Fibroblast of gingiva (primary cell): ENCODE data around the gene ONECUT1.

Experiments
- DNase-seq: peaks from one replicate; pipeline ENCODE4 v3.0.0-alpha.2; 2011; ENCODE audit warnings: low read depth

The ONECUT1 gene

DNA sequence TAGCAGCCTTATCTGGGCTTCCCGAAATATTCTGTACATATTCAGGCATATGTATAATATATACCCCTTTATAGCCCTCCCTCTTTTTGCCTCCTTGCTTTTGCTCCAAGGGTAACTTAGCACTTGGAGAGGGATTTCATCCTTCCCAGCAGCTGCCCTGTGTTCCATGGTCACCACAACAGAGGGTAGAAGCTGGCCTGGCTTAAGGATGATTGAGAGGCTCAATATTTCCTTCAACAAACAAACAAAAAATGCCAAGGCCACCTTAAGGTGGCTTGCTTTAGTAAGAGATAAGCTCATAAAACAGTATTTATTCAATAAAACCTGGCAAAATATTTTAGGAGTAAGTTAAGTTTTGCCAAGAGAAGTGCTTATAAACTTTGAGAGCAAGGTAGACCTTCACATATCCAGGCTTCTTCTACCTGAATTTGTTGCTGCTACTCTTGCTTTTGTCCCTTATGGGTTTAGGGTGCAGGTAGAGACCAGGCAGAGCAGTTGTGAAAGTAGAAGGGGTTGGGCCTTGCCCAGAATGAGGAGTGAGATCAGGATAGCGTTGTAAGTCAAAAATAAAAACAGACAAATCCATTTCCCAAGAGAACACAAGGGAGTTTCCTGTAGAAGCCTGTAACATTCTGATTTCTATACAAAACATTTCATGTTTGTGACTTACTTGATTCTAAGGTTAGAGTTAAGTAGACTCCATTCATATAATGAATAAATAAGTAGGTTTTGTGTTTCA lies 58.2 kb downstream of the ONECUT1 start:
- DNase-seq: peak; percentile 17

- peak; percentile 40 for DNase-seq
Measured at GRCh38 chr15:52731004-52731403, 59.1 kb downstream of the ONECUT1 start.

GRCh38 chr15:52730594-52730993 lies 59.5 kb downstream of the ONECUT1 start:
- no peak for DNase-seq

- DNase-seq: peak; percentile 83
Measured at GRCh38 chr15:52730173-52730572, 60.0 kb downstream of the ONECUT1 start.

DNA sequence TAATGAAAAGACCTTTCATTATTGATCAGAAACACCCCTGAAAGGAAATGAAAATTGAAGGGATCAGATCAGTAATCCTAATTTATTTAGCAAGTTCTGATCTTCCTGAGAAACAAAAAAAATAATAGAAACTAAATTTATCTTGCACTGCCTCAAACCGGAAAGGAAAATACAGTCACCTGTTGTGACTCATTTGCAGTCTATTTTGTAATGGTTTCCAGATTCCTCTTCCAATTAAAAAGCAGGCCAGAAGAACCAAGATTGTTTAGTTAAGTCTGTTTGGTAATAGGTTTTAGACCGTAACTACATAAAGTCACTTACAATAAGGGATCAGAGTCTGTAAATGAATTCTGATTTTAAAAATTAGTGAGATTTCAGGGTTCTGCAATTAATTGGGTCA lies 61.2 kb downstream of the ONECUT1 start:
- DNase-seq: peak; percentile 53

DNA sequence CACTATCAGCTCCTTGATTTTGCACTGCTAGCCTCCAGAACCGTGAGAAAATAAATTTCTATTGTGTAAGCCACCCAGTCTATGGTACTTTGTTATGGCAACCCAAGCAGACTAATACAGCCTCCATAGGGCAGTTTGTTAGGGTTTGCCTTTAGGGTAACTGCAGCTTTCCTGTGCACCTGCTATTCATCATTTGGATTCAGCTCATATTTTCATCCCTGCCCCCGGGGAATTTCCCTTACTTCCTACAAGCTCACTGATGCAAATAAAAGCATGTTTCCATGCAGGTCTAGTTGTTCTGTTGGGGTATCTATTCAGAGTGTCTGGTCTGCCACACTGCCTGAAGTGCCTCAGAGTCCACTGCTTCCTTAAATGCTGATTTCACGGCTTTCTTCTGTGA lies 62.3 kb downstream of the ONECUT1 start:
- no peak for DNase-seq

- DNase-seq: no peak
Measured at GRCh38 chr15:52726195-52726594, 63.9 kb downstream of the ONECUT1 start.

DNA sequence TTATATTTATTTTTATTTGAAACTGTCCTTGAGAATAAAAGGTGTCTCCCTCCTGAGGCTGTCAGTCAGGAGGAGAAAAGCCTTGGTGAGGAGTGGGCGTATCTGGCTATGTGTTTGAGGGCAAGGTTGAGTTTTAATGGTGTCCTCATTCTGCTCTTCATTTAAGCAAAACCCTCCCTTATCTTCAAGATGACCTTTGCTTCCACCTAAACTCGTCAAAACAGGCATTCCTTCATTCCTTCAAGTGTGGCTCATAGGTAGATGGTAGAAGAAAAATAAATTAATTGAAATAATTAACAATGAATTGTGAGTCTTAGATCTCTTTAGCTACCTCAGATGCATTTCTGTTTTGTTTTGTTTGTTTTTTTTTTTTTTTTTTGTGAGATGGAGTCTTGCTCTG lies 71.6 kb downstream of the ONECUT1 start:
- DNase-seq: no peak

- DNase-seq: no peak
Measured at GRCh38 chr15:52717924-52718323, 72.2 kb downstream of the ONECUT1 start.

DNA sequence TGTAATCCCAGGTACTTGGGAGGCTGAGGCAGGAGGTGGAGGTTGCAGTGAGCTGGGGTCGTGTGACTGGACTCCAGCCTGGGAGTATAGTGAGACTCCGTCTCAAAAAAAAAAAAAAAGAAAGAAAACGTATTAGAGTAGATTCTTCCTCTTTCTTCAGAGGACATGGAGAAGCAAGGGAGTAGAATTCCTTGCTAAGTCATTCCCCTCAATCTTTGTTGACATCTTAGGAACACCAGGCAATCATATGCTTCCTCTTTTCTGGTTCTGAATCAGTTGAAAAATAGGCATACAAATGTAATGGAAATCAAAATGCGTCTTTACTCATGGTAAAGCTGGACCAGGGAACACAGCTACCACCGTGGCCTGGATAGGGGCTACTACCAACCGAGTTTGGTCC lies 72.7 kb downstream of the ONECUT1 start:
- no peak for DNase-seq

GRCh38 chr15:52716536-52716935 lies 73.6 kb downstream of the ONECUT1 start:
- DNase-seq: peak; percentile 10

DNA sequence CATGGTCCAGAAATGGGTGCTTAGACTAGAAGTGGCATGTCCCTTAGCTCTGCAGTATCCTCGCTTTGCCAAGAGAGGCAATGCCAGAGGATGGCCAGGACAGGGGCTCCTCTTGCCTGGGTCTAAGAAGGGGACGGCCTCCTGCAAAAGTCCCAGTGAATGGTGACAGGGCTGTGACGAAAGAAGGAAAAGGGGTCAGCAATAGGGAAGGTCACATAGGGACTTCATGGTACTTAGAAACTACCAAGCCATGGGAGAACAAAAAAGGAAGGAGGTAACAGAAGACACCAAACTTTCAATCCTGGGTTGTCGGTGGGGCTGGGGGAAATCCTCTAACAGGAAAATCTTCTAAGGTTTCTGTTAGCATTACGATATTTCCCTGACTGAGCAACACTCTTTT lies 74.7 kb downstream of the ONECUT1 start:
- no peak for DNase-seq

DNA sequence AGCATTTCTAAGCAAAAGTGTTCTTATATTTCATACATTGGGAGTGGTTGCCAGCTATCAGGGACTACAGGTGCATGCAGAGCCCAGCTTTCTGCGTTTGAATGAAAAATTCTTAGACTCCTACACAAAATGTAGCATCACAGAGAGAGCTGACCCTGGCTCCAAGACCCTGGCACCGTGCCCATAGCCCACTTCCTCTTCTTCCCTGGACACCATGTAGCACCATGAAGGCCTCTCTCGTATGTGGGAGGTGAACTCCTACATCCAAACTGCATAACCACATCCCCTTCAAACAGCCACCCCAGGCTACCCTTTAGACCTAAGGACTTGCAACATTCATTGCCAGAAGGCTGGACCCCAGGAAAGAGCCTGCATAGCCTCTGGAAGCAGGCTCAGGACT lies 75.2 kb downstream of the ONECUT1 start:
- DNase-seq: no peak

DNA sequence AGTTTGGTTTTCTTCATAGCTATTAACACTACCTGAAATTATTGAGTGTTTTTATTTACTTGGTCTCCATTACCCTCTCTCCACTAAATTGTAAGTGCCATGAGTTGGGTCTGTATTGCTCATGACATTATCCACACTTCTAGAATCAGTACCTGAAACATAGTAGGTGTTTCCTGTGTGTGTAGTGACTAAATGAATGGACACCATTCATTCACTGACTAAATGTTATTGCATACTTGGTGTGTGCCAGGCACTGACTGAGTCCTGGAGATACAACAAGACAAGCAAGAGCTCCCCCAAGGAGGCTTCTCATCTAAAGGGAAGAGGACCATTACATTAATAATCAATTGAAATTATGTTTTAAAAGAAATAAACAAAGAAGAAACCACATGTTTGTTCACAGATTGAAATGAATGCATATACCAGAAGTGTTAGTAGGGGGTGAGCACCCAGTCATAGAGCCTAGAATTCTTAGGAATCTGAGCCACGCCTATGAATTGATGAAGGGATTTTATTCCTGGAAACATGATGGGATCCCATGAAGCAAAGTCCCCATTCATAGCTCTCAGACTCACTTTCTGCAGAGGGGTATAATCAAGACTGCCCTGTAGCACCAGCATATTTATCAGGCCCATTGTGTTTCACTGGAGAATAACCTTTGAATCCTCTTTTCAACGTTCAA lies 79.3 kb downstream of the ONECUT1 start:
- no peak for DNase-seq

DNA sequence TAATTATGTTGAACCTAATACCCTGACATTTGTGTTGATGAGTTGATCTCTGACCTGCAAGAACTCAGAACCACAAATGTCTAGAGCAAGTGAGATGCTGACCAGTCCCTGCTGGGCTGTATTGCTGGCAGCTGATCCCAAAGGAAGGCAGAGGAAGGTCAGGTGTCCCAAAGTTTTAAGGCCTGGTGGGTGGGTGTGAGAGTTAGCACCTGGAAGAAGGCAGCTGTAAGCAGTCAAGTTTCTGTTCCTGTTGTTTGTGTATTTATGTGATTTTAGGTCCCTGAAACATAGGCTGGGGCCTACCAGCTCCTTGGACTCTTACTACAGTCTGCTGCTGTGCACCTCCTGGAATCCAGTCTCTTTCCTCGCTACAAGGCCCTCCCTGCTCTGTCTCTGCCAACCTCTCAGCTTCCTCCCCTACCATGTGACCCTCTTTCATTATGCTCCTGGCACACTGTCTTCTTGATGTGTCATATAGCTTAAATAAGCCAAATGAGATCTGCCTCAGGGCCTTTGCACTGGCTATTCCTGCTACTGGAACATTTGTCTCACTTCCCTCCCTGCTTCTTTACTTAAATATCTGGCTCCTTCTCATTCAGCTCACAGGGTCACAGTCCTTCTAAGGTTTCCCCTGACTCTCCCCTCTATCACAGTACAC lies 80.0 kb downstream of the ONECUT1 start:
- peak; percentile 17 for DNase-seq

DNA sequence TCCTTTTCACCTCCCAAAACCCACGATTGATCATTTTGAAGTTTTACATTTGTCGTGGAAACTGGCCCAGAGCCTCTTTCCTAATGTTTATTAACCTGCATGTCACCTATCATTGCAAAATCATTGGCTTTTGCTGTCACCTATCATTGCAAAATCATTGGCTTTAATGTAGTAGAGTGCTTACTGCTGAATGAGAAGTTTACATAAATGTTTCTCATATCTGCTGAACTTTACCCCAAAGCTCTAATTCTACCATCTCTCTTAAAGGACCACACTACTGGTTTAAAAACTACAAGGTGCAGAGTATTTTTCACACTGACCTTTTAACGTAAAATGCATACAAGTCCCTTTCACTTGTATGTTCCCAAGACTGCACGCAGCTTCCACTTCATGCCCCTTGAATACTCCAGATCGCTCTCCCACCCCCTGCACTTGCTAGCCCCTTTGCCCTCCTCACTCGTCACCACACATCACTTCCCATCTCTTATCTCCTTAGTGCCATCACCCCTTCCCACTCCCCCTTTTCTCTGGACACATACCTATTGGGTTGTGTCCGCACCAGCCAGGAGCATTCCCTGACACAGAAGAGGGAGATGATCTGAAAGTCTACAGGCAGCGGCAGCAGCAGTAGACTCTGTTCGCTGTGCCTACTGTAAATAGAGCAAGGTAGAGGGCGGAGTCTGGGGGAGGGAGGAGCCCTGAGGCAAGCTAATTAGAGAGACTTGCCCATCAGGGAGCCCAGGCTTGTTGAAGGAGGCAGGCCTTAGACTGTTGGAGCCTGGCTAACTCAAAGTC lies 80.8 kb downstream of the ONECUT1 start:
- DNase-seq: no peak
